WTC11 (cell line): ENCODE data around the gene UVRAG. TPM values are rescaled to one million over a fixed set of nuclear protein-coding genes. Genes with fewer than 3 reads are reported as not detected.

ENCODE experiments used
- ATAC-seq: fragments of 200-7000 bp; cut with Tn5 transposase; 2 replicates; pipeline ENCODE4 v1.10.0; 2021; ENCODE audit warnings: mild to moderate bottlenecking, moderate library complexity
- CTCF ChIA-PET: fragments of 300-600 bp; sonication (Branson Sonifier 250); formaldehyde crosslinking; loops from one replicate; lab custom pipeline; 2021; ENCODE audit warnings: antibody characterized with exemption; lab: Charles Lee
- POLR2A ChIA-PET: fragments of 350-600 bp; sonication (Branson Sonifier 250); formaldehyde crosslinking; loops from one replicate; lab custom pipeline; 2021; ENCODE audit warnings: antibody characterized with exemption; lab: Charles Lee
- DNase-seq: peaks from one replicate; pipeline ENCODE4 v3.0.0; 2021; ENCODE audit warnings: low spot score
- H3K27ac Mint-ChIP-seq: 2 replicates; pipeline ENCODE4 v1.8.0; 2021; ENCODE audit warnings: mixed read lengths
- H3K27me3 Mint-ChIP-seq: 2 replicates; pipeline ENCODE4 v1.8.0; 2021; ENCODE audit warnings: low read depth, mild to moderate bottlenecking, moderate library complexity, mixed read lengths
- H3K36me3 Mint-ChIP-seq: 2 replicates; pipeline ENCODE4 v1.8.0; 2021; ENCODE audit warnings: mixed read lengths
- H3K4me1 Mint-ChIP-seq: 2 replicates; pipeline ENCODE4 v1.8.0; 2022; ENCODE audit warnings: mixed read lengths
- H3K4me3 Mint-ChIP-seq: 2 replicates; pipeline ENCODE4 v1.8.0; 2021; ENCODE audit warnings: mild to moderate bottlenecking, moderate library complexity, mixed read lengths
- H3K9me3 Mint-ChIP-seq: 2 replicates; pipeline ENCODE4 v1.8.0; 2021; ENCODE audit warnings: mixed read lengths
- AFF4 ChIP-seq: sonication (generic); formaldehyde crosslinking; IDR thresholded peaks from 2 replicates; pipeline ENCODE4 v1.8.1; 2023; ENCODE audit warnings: mild to moderate bottlenecking, missing genetic modification reagents, borderline replicate concordance
- AR ChIP-seq: fragments of 250-450 bp; sonication (Bioruptor Pico); IDR thresholded peaks from 2 replicates; pipeline ENCODE4 v1.9.0; 2021; ENCODE audit warnings: mild to moderate bottlenecking
- ATF1 ChIP-seq: sonication (generic); formaldehyde crosslinking; IDR thresholded peaks from 2 replicates; pipeline ENCODE4 v1.8.1; 2023; ENCODE audit warnings: mild to moderate bottlenecking, moderate library complexity, missing genetic modification reagents
- CDX4 ChIP-seq: fragments of 250-450 bp; sonication (Bioruptor Pico); IDR thresholded peaks from 2 replicates; pipeline ENCODE4 v1.9.0; 2021; ENCODE audit warnings: moderate library complexity, mild to moderate bottlenecking, inconsistent platforms, borderline replicate concordance
- CREM ChIP-seq: sonication (generic); formaldehyde crosslinking; IDR thresholded peaks from 2 replicates; pipeline ENCODE4 v1.8.1; 2022; ENCODE audit warnings: mild to moderate bottlenecking, missing genetic modification reagents, moderate library complexity
- IRF2 ChIP-seq: sonication (generic); formaldehyde crosslinking; IDR thresholded peaks from 2 replicates; pipeline ENCODE4 v1.8.0; 2022; ENCODE audit warnings: low read depth, missing genetic modification reagents, borderline replicate concordance
- MAX ChIP-seq: sonication (generic); formaldehyde crosslinking; IDR thresholded peaks from 2 replicates; pipeline ENCODE4 v1.8.0; 2022; ENCODE audit warnings: mild to moderate bottlenecking, missing genetic modification reagents
- MXD4 ChIP-seq: fragments of 250-450 bp; sonication (Bioruptor Pico); IDR thresholded peaks from 2 replicates; pipeline ENCODE4 v1.8.0; 2021; ENCODE audit warnings: mild to moderate bottlenecking, moderate library complexity, borderline replicate concordance
- PREB ChIP-seq: sonication (generic); formaldehyde crosslinking; IDR thresholded peaks from 2 replicates; pipeline ENCODE4 v1.8.1; 2022; ENCODE audit warnings: mild to moderate bottlenecking, missing genetic modification reagents, moderate library complexity, borderline replicate concordance
- TEAD1 ChIP-seq: sonication (generic); formaldehyde crosslinking; IDR thresholded peaks from 2 replicates; pipeline ENCODE4 v1.8.0; 2022; ENCODE audit warnings: mild to moderate bottlenecking, missing genetic modification reagents
- ZBTB43 ChIP-seq: sonication (generic); formaldehyde crosslinking; IDR thresholded peaks from 2 replicates; pipeline ENCODE4 v1.8.1; 2023; ENCODE audit warnings: mild to moderate bottlenecking, missing genetic modification reagents
- ZNF219 ChIP-seq: sonication (generic); formaldehyde crosslinking; IDR thresholded peaks from 2 replicates; pipeline ENCODE4 v1.8.0; 2023; ENCODE audit warnings: missing genetic modification reagents, mild to moderate bottlenecking, borderline replicate concordance
- ZNF396 ChIP-seq: fragments of 250-450 bp; sonication (Bioruptor Pico); IDR thresholded peaks from 2 replicates; pipeline ENCODE4 v1.8.0; 2021; ENCODE audit warnings: mild to moderate bottlenecking, moderate library complexity, borderline replicate concordance
- ZNF532 ChIP-seq: fragments of 250-450 bp; sonication (Bioruptor Pico); IDR thresholded peaks from 2 replicates; pipeline ENCODE4 v1.9.0; 2021; ENCODE audit warnings: mild to moderate bottlenecking, borderline replicate concordance
- ZSCAN18 ChIP-seq: fragments of 250-450 bp; sonication (Bioruptor Pico); IDR thresholded peaks from 2 replicates; pipeline ENCODE4 v2.1.2; 2022; ENCODE audit warnings: mild to moderate bottlenecking, moderate library complexity
- total RNA-seq: library from RNA; stranded (reverse); gene quantifications from 3 replicates; pipeline ENCODE4 v1.2.3, GENCODE V29; 2021

Gene UVRAG
- total RNA-seq, 1 experiment from 2014 or later: 14.5 TPM

GRCh38 chr11:75816561-75817239 lies 1.7 kb downstream of the UVRAG start:
- Mint-ChIP-seq H3K4me1 (peaks cover 18% of the 10 kb centered on the region), H3K4me3 (no peak overlapping the region), H3K27me3 (no peaks in the 10 kb centered on the region), H3K9me3 (no peaks in the 10 kb centered on the region), H3K36me3 (no peaks in the 10 kb centered on the region), H3K27ac (no peak overlapping the region)
- ChIA-PET CTCF (interaction anchor here (0.7 to 0.9 kb wide), 2 partner anchors 51 to 335 kb away, joined by 3 read pairs; no protein-coding TSS in a partner anchor), POLR2A (no interaction called here)
- no peak for TF ChIP-seq CREM
- no peak for TF ChIP-seq ZNF219 (CRISPR knock-in tag)
- TF ChIP-seq MAX (CRISPR knock-in tag): no peak
- TF ChIP-seq AFF4 (CRISPR knock-in tag): no peak
- no peak for TF ChIP-seq CDX4 (CRISPR knock-in tag)
- TF ChIP-seq PREB (CRISPR knock-in tag): no peak
- TF ChIP-seq IRF2 (CRISPR knock-in tag): no peak
- no peak for TF ChIP-seq ATF1 (CRISPR knock-in tag)
- no peak for TF ChIP-seq TEAD1 (CRISPR knock-in tag)
- TF ChIP-seq ZSCAN18: no peak
- no peak for TF ChIP-seq ZBTB43
- TF ChIP-seq ZNF396 (CRISPR knock-in tag): no peak
- ATAC-seq (no peak), DNase-seq (no peak)

- H3K36me3 Mint-ChIP-seq: no peaks in the 10 kb centered on the region
- ChIA-PET POLR2A (no interaction called here), CTCF (no interaction called here)
- DNase-seq (no peak), ATAC-seq (no peak)
- no peak overlapping the region for H3K27ac Mint-ChIP-seq
- no peaks in the 10 kb centered on the region for H3K27me3 Mint-ChIP-seq
- H3K4me1 Mint-ChIP-seq: no peaks in the 10 kb centered on the region
- H3K9me3 Mint-ChIP-seq: no peaks in the 10 kb centered on the region
- H3K4me3 Mint-ChIP-seq: no peak overlapping the region
- TF ChIP-seq AR (CRISPR knock-in tag) (no peak), MXD4 (no peak), ZNF532 (no peak)
- TF ChIP-seq, all 79 proteins: peak for 0
Measured at GRCh38 chr11:75820645-75821044, 5.6 kb downstream of the UVRAG start.
